GM12878 (cell line): Measurements from ENCODE around the gene GSTP1. TPM values are rescaled to one million over a fixed set of nuclear protein-coding genes. Genes with fewer than 3 reads are reported as not detected.

ENCODE experiments used
- ATAC-seq: fragments of 200-7000 bp; cut with Tn5 transposase; 3 replicates; pipeline ENCODE4 v1.9.1; 2020; ENCODE audit warnings: mild to moderate bottlenecking, moderate library complexity
- BruUV-seq: library from RNA; stranded (reverse); fragments of 400-500 nt; replicated peaks from 2 replicates; lab custom pipeline; 2021; lab: Mats Ljungman, UMichigan
- CTCF ChIA-PET: fragments of 300-600 bp; sonication (Branson Sonifier 250); formaldehyde crosslinking; extraction: SDS; loops from one replicate; lab custom pipeline; 2021; ENCODE audit warnings: inconsistent platforms; lab: Yijun Ruan, JAX
- POLR2A ChIA-PET: fragments of 350-600 bp; formaldehyde crosslinking; extraction: SDS; loops from one replicate; lab custom pipeline; 2021; ENCODE audit warnings: inconsistent platforms; lab: Charles Lee
- RAD21 ChIA-PET: fragments of 300-600 bp; sonication (Branson Sonifier 250); formaldehyde crosslinking; loops from one replicate; lab custom pipeline; 2023; ENCODE audit warnings: antibody characterized with exemption; ENCODE audit not compliant: unreplicated experiment; lab: Charles Lee
- SMC1A ChIA-PET: fragments of 300-600 bp; sonication (Branson Sonifier 250); formaldehyde crosslinking; loops from one replicate; lab custom pipeline; 2023; ENCODE audit not compliant: unreplicated experiment, uncharacterized antibody; lab: Charles Lee
- DNase-seq: peaks from one replicate; pipeline ENCODE4 v3.0.0-alpha.2; 2011; ENCODE audit warnings: low read depth, low spot score
- FAIRE-seq: peaks from 3 replicates; lab custom pipeline; 2011; peaks lifted over from hg19 to GRCh38; lab: Jason Lieb, UNC
- H2AFZ ChIP-seq: 2 replicates; pipeline ENCODE4 v1.6.0; 2011; ENCODE audit warnings: low read depth, low read length, control low read depth; ENCODE audit not compliant: control insufficient read depth
- H3K27ac ChIP-seq: 2 replicates; pipeline ENCODE4 v1.5.1; 2011; ENCODE audit warnings: control low read depth; ENCODE audit not compliant: control insufficient read depth, insufficient read depth
- H3K27me3 ChIP-seq, 2 experiments: replicated peaks in 1 of 2; 2 replicates each; pipeline versions ENCODE4 v1.6.0 to v1.6.1; 2011; ENCODE audit warnings: low read length in 1 of 2; ENCODE audit not compliant: control insufficient read depth in 2 of 2, insufficient read depth in 2 of 2
- H3K36me3 ChIP-seq, 2 experiments: 2 replicates each; pipeline ENCODE4 v1.5.1; 2011; ENCODE audit warnings: low read length in 1 of 2; ENCODE audit not compliant: control insufficient read depth in 2 of 2, insufficient read depth in 2 of 2
- H3K4me1 ChIP-seq: 2 replicates; pipeline ENCODE4 v1.6.1; 2011; ENCODE audit warnings: mild to moderate bottlenecking, low read length, moderate library complexity, mixed read lengths; ENCODE audit not compliant: control insufficient read depth, insufficient read depth
- H3K4me2 ChIP-seq: 2 replicates; pipeline ENCODE4 v1.6.0; 2011; ENCODE audit warnings: control low read depth; ENCODE audit not compliant: control insufficient read depth, insufficient read depth
- H3K4me3 ChIP-seq: fragments of 200-600 bp; sonication (generic); 2 replicates; pipeline ENCODE4 v1.5.1; 2016
- H3K79me2 ChIP-seq: 2 replicates; pipeline ENCODE4 v1.6.0; 2011; ENCODE audit warnings: low read length; ENCODE audit not compliant: control insufficient read depth, insufficient read depth
- H3K9ac ChIP-seq: 2 replicates; pipeline ENCODE4 v1.8.0; 2011; ENCODE audit warnings: low read length, control low read depth, mixed read lengths; ENCODE audit not compliant: control insufficient read depth, insufficient read depth
- H3K9me3 ChIP-seq: replicated peaks from 3 replicates; pipeline ENCODE4 v1.5.1; 2011; ENCODE audit warnings: mild to moderate bottlenecking, low read length; ENCODE audit not compliant: control insufficient read depth, insufficient read depth
- H4K20me1 ChIP-seq: 2 replicates; pipeline ENCODE4 v1.6.0; 2011; ENCODE audit not compliant: control insufficient read depth, insufficient read depth
- ATF2 ChIP-seq: IDR thresholded peaks from 2 replicates; pipeline ENCODE4 v1.6.1; 2012; ENCODE audit warnings: low read length, inconsistent platforms
- CBFB ChIP-seq: IDR thresholded peaks from 2 replicates; pipeline ENCODE4 v1.6.1; 2016; ENCODE audit warnings: antibody characterized with exemption, low read depth
- CTCF ChIP-seq, 3 experiments: IDR thresholded peaks in 2 of 3; conservative IDR thresholded peaks in 1 of 3; 2 replicates each; pipeline ENCODE4 v1.5.1; 2011; ENCODE audit warnings: low read depth in 3 of 3, low read length in 3 of 3, mild to moderate bottlenecking in 3 of 3, control low read depth in 2 of 3, moderate library complexity in 2 of 3, inconsistent platforms in 1 of 3, mixed read lengths in 1 of 3; ENCODE audit not compliant: control insufficient read depth in 2 of 3, insufficient read depth in 1 of 3; ENCODE audit errors: extremely low read depth in 1 of 3
- ETV6 ChIP-seq, 2 experiments: fragments of 450-650 bp in 1 of 2; IDR thresholded peaks in 1 of 2; conservative IDR thresholded peaks in 1 of 2; 2 replicates each; pipeline ENCODE4 v1.6.1; 2014; ENCODE audit warnings: antibody characterized with exemption in 1 of 2, borderline replicate concordance in 1 of 2, low read depth in 1 of 2, mild to moderate bottlenecking in 1 of 2, moderate library complexity in 1 of 2
- IKZF1 ChIP-seq: fragments of 450-650 bp; conservative IDR thresholded peaks from 2 replicates; pipeline ENCODE4 v1.6.1; 2017; ENCODE audit warnings: antibody characterized with exemption, mild to moderate bottlenecking
- KLF5 ChIP-seq: fragments of 450-650 bp; IDR thresholded peaks from 2 replicates; pipeline ENCODE4 v1.6.1; 2014; ENCODE audit warnings: mild to moderate bottlenecking; ENCODE audit not compliant: partially characterized antibody
- MEF2A ChIP-seq: IDR thresholded peaks from 2 replicates; pipeline ENCODE4 v1.6.1; 2011; ENCODE audit warnings: low read depth, mild to moderate bottlenecking, low read length, moderate library complexity; ENCODE audit not compliant: insufficient read depth
- PML ChIP-seq: IDR thresholded peaks from 2 replicates; pipeline ENCODE4 v1.6.1; 2012; ENCODE audit warnings: low read length, inconsistent platforms
- POLR2A ChIP-seq: IDR thresholded peaks from 2 replicates; pipeline ENCODE4 v1.6.1; 2011; ENCODE audit warnings: low read depth, mild to moderate bottlenecking, low read length
- RAD21 ChIP-seq: IDR thresholded peaks from 2 replicates; pipeline ENCODE4 v1.6.1; 2011; ENCODE audit warnings: mild to moderate bottlenecking, low read depth, low read length, moderate library complexity; ENCODE audit not compliant: insufficient read depth
- RAD51 ChIP-seq: fragments of 450-650 bp; IDR thresholded peaks from 2 replicates; pipeline ENCODE4 v1.6.1; 2016; ENCODE audit warnings: moderate library complexity, mild to moderate bottlenecking, inconsistent platforms
- SMC3 ChIP-seq: IDR thresholded peaks from 2 replicates; pipeline ENCODE4 v1.6.1; 2011; ENCODE audit warnings: low read length, improper control_type of control experiment, borderline replicate concordance
- SUZ12 ChIP-seq: fragments of 200-600 bp; sonication (generic); IDR thresholded peaks from one replicate; pipeline ENCODE4 v1.6.1; 2018; ENCODE audit warnings: antibody characterized with exemption, mild to moderate bottlenecking; ENCODE audit not compliant: unreplicated experiment
- ZBED1 ChIP-seq: IDR thresholded peaks from 2 replicates; pipeline ENCODE4 v1.6.1; 2016; ENCODE audit warnings: borderline replicate concordance
- WGBS: methylation state at CpG from one replicate; pipeline ENCODE4 v1.1.6; 2016; ENCODE audit warnings: low lambda C conversion rate; ENCODE audit not compliant: insufficient replicate concordance, insufficient coverage; ENCODE audit errors: missing lambda C conversion rate; 5-methylcytosine and 5-hydroxymethylcytosine counted together
- in situ Hi-C: fragments of 300-500 bp; cut with MboI; formaldehyde crosslinking; loops from 9 replicates; pipeline ENCODE4 v1.14.3; 2018; ENCODE audit warnings: mixed read lengths
- intact Hi-C: fragments of 100-400 bp; cut with micrococcal nuclease; formaldehyde crosslinking; loops from one replicate; pipeline ENCODE4 v1.14.2; 2022; ENCODE audit not compliant: unreplicated experiment
- polyA plus RNA-seq, 11 experiments: library from polyadenylated mRNA; depleted of rRNA in 4 of 11; unstranded in 6 of 11; stranded (reverse) in 5 of 11; fragments of >200 nt; fragmentation: Nextera tagmentation in 4 of 11; fragmentation: Illumina TruSeq in 1 of 11; extraction: Ambion mirVana in 4 of 11; extraction: Trizol in 1 of 11; gene quantifications; 1 replicate in 1 of 11; 2 replicates in 10 of 11; pipeline versions ENCODE4 v1.2.1 to v1.2.3, GENCODE V29; 2011 to 2016; ENCODE audit warnings: inconsistent platforms in 2 of 11, missing spikeins in 2 of 11, low read depth in 1 of 11
- total RNA-seq, 4 experiments: library from RNA; depleted of rRNA in 3 of 4; stranded (reverse); fragments of >200 nt in 3 of 4; fragmentation: Illumina TruSeq in 1 of 4; extraction: Trizol in 1 of 4; gene quantifications; 2 replicates each; pipeline versions ENCODE4 v1.2.1 to v1.2.3, GENCODE V29; 2013 to 2021
- TF ChIP-seq, protein P1 (sequence below): fragments of 450-650 bp; IDR thresholded peaks from 2 replicates; pipeline ENCODE4 v1.6.1; 2017; ENCODE audit warnings: low read depth, mild to moderate bottlenecking, moderate library complexity

Gene GSTP1
- total and polyA plus RNA-seq, 10 of the 15 experiments (the other 5 are each of a cell fraction or from before 2014, with no cell fraction given): 469 to 1,788 (median 955) TPM

DNA sequence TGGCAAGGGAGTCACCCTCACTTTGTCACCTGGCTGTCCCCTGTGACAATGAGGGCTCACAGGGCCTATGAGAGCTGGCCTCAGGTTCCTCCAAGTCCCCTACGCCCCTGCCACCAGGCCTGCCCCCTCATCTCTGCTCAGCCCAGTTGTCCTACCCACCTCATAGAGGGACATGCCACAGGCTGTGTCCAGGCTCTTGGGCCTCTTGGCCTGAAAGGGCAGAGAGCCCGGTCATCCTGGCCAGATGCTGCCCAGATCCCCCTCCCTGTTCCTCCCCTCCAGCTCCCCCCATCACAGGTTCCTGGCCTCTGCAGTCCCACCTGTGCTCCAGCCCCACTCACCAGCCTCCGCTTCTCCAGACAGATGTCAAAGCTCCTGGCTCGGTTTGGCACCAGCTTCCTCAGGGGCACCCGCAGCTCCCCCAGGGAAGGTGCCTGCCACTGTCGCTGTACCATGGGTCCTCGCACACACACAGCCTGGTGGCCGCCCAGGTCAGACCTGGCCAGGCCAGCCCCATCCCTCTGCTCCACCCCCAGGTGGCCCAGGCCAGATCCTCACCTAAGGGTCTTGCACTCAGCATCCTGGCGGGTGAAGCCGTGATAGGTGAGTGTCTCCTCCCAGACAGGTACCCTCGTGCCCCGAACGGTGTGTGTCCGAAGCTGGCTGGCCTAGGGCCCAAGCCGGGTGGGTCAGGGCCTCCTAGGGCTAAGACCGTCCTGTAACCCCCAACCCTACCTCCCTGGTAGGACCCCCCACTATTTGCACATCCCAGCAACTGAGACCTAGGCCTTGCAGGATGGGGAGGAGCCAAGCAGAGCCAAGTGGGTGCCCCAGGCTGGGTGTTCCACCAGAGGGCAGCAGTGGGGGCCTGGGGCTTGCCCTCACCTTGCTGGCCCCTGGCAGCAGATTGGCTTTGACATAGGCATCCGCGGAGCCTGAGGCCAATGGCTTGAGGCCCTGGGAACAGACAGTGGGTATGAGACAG is 31.4 kb downstream of the GSTP1 start:
- Histone ChIP-seq H3K27me3 (no peaks in the 10 kb centered on the region), H3K36me3 (peaks cover 5 to 20% of the 10 kb centered on the region in 2 experiments; a peak in 3 of 4 replicates), H3K4me1 (peaks cover 22% of the 10 kb centered on the region), H3K27ac (peak overlapping the region; percentile 97), H3K9me3 (no peaks in the 10 kb centered on the region), H4K20me1 (no peaks in the 10 kb centered on the region), H2AFZ (peak overlapping the region; percentile 89; the same call in 1 of the 2 replicates), H3K79me2 (no peaks in the 10 kb centered on the region), H3K9ac (peak overlapping the region; percentile 76), H3K4me2 (peak overlapping the region; percentile 69), H3K4me3 (peak overlapping the region; percentile 46; the same call in 1 of the 2 replicates)
- in situ Hi-C loops (no loop called here), intact Hi-C loops (loop anchor here (1.0 to 5.0 kb wide), 2 partner anchors 32 to 43 kb away; partner anchors contain the start of gene GSTP1)
- ChIA-PET RAD21 (interaction anchor here (0.6 to 2.9 kb wide), 12 partner anchors 11 to 154 kb away, joined by 3 to 26 read pairs (median 5); partner anchors contain the start of genes GSTP1 and NUDT8), POLR2A (interaction anchor here (0.7 to 3.5 kb wide), 9 partner anchors 13 to 270 kb away, joined by 3 to 25 read pairs (median 5); partner anchors contain the start of genes GSTP1, NUDT8 and POLD4), SMC1A (interaction anchor here (0.6 to 3.4 kb wide), 8 partner anchors 9 to 147 kb away, joined by 3 to 15 read pairs (median 6); partner anchors contain the start of genes GSTP1 and NUDT8), CTCF (interaction anchor here (0.6 to 6.0 kb wide), 17 partner anchors 9 to 224 kb away, joined by 3 to 71 read pairs (median 5); partner anchors contain the start of genes ACY3, GSTP1 and NUDT8)
- BruUV-seq: no TSS peak
- 89% methylated on average over 18 of the region's 18 CpGs for WGBS
- DNase-seq (no peak), FAIRE-seq (no peak), ATAC-seq (peak; percentile 56)
- TF ChIP-seq PML (no peak), ZBED1 (no peak), RAD51 (no peak), SMC3 (peak; percentile 34; the same call in 1 of the 2 replicates), IKZF1 (no peak; the same call in 1 of the 2 replicates), ETV6 (conservative IDR thresholded peaks at IDR 0.05 in 1 of 2, IDR thresholded peaks at IDR 0.05 in 1 of 2; ENCODE audit: borderline replicate concordance in 1 of 2, low read depth in 1 of 2) (no peak), KLF5 (no peak), POLR2A (peak; percentile 35; the same call in 1 of the 2 replicates), CBFB (no peak), RAD21 (peak; percentile 27; the same call in 1 of the 2 replicates), CTCF (IDR thresholded peaks at IDR 0.05 in 2 of 3, conservative IDR thresholded peaks at IDR 0.05 in 1 of 3; ENCODE audit: control insufficient read depth in 2 of 3, extremely low read depth in 1 of 3, insufficient read depth in 1 of 3, low read depth in 3 of 3, low read length in 3 of 3) (peak; percentile 51 to 77 (median 64)), ATF2 (no peak), MEF2A (no peak), SUZ12 (no peak)
- TF ChIP-seq, protein P1, sequence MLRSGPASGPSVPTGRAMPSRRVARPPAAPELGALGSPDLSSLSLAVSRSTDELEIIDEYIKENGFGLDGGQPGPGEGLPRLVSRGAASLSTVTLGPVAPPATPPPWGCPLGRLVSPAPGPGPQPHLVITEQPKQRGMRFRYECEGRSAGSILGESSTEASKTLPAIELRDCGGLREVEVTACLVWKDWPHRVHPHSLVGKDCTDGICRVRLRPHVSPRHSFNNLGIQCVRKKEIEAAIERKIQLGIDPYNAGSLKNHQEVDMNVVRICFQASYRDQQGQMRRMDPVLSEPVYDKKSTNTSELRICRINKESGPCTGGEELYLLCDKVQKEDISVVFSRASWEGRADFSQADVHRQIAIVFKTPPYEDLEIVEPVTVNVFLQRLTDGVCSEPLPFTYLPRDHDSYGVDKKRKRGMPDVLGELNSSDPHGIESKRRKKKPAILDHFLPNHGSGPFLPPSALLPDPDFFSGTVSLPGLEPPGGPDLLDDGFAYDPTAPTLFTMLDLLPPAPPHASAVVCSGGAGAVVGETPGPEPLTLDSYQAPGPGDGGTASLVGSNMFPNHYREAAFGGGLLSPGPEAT: no peak
